MM.1S (cell line): Measurements from ENCODE around the gene ATXN1.

Experiments
- EZH2 ChIP-seq: fragments of 300-600 bp; sonication (generic); optimal IDR thresholded peaks from 2 replicates; pipeline ENCODE3; 2017; ENCODE audit warnings: low read depth, mild to moderate bottlenecking, antibody characterized with exemption, low read length, mixed read lengths
- EZH2phosphoT487 ChIP-seq: fragments of 300-600 bp; sonication (generic); IDR thresholded peaks from 2 replicates; pipeline ENCODE4 v1.6.1; 2018; ENCODE audit warnings: antibody characterized with exemption, low read length
- TF ChIP-seq, protein P1 (sequence below): fragments of 300-600 bp; sonication (generic); IDR thresholded peaks from 2 replicates; pipeline ENCODE4 v1.5.1; 2016; ENCODE audit warnings: antibody characterized with exemption, low read length, mixed read lengths

DNA sequence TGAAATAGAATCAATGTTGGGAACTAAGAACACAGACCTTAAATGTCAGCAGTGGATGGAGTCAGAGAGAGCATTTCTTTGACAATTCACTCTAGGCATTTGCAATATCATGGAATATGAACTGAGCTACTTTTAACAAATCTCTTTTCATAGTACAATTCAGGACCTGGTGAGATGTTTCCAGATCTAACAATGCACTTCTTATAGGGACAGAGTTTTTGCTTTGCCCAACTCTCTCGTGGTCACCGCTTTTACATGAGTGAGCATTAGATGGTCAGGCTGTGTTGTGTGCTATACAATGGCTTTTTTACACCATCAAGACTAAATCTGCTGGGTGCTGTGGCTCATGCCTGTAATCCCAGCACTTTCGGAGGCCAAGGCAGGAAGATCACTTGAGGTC, 233.6 kb downstream of the ATXN1 start:
- TF ChIP-seq, protein P1, sequence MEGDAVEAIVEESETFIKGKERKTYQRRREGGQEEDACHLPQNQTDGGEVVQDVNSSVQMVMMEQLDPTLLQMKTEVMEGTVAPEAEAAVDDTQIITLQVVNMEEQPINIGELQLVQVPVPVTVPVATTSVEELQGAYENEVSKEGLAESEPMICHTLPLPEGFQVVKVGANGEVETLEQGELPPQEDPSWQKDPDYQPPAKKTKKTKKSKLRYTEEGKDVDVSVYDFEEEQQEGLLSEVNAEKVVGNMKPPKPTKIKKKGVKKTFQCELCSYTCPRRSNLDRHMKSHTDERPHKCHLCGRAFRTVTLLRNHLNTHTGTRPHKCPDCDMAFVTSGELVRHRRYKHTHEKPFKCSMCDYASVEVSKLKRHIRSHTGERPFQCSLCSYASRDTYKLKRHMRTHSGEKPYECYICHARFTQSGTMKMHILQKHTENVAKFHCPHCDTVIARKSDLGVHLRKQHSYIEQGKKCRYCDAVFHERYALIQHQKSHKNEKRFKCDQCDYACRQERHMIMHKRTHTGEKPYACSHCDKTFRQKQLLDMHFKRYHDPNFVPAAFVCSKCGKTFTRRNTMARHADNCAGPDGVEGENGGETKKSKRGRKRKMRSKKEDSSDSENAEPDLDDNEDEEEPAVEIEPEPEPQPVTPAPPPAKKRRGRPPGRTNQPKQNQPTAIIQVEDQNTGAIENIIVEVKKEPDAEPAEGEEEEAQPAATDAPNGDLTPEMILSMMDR, result no peak
- no peak for TF ChIP-seq EZH2
- TF ChIP-seq EZH2phosphoT487, result no peak
